ENCODE measurements around the gene MUSK. TPM values are rescaled to one million over a fixed set of nuclear protein-coding genes. Genes with fewer than 3 reads are reported as not detected.

The MUSK gene
- total RNA-seq (2014; rRNA removed; shearing (Covaris generic); ENCODE audit: low replicate concordance): not detected in 2 replicates

GRCh38 chr9:110668570-110669167, at the start of gene MUSK:
MUSK (plus strand) TSS chr9:110668791; CDS start chr9:110668905, 114 bp downstream.
- H4K20me1 ChIP-seq (ENCODE audit: insufficient read depth, low read depth, low read length): no peaks in the 10 kb centered on the region
- no peak within 1 kb of the TSS for H3K4me2 ChIP-seq (ENCODE audit: low read depth, low read length, poor library complexity, severe bottlenecking)
- H3K27me3 ChIP-seq (ENCODE audit: low read length): no peaks in the 10 kb centered on the region
- H2AFZ ChIP-seq (ENCODE audit: low read length): no peak within 1 kb of the TSS
- no peak for DNase-seq
- H3K4me3 ChIP-seq (ENCODE audit: low read length): no peak within 1 kb of the TSS
- H3K36me3 ChIP-seq (ENCODE audit: insufficient read depth, low read length): no peaks in the 10 kb centered on the region
- H3K79me2 ChIP-seq (ENCODE audit: low read length): no peaks in the 10 kb centered on the region
- H3K9me2 ChIP-seq (replicated peaks; ENCODE audit: insufficient read depth, low read length): no peaks in the 10 kb centered on the region
- no peaks in the 10 kb centered on the region for H3K9me3 ChIP-seq (ENCODE audit: low read length)
- no peaks in the 10 kb centered on the region for H3K4me1 ChIP-seq (ENCODE audit: low read length)
- no peak within 1 kb of the TSS for H3K27ac ChIP-seq (ENCODE audit: low read length)
- H3K9ac ChIP-seq (ENCODE audit: low read length): no peak within 1 kb of the TSS

- H3K4me3 ChIP-seq (ENCODE audit: low read length): no peak overlapping the region
- H3K9ac ChIP-seq (ENCODE audit: low read length): no peak overlapping the region
- H3K79me2 ChIP-seq (ENCODE audit: low read length): no peaks in the 10 kb centered on the region
- DNase-seq: no peak
- no peaks in the 10 kb centered on the region for H3K9me2 ChIP-seq (replicated peaks; ENCODE audit: insufficient read depth, low read length)
- no peaks in the 10 kb centered on the region for H3K36me3 ChIP-seq (ENCODE audit: insufficient read depth, low read length)
- H3K27ac ChIP-seq (ENCODE audit: low read length): no peak overlapping the region
- H4K20me1 ChIP-seq (ENCODE audit: insufficient read depth, low read depth, low read length): no peaks in the 10 kb centered on the region
- H3K9me3 ChIP-seq (ENCODE audit: low read length): no peaks in the 10 kb centered on the region
- no peaks in the 10 kb centered on the region for H3K4me1 ChIP-seq (ENCODE audit: low read length)
- H2AFZ ChIP-seq (ENCODE audit: low read length): no peak overlapping the region
- no peak overlapping the region for H3K4me2 ChIP-seq (ENCODE audit: low read depth, low read length, poor library complexity, severe bottlenecking)
- H3K27me3 ChIP-seq (ENCODE audit: low read length): no peaks in the 10 kb centered on the region
Measured at GRCh38 chr9:110619831-110620230, 48.8 kb upstream of the MUSK start.

- DNase-seq: no peak
- no peak overlapping the region for H3K4me2 ChIP-seq (ENCODE audit: low read depth, low read length, poor library complexity, severe bottlenecking)
- no peaks in the 10 kb centered on the region for H3K79me2 ChIP-seq (ENCODE audit: low read length)
- H3K27ac ChIP-seq (ENCODE audit: low read length): no peak overlapping the region
- no peaks in the 10 kb centered on the region for H3K4me1 ChIP-seq (ENCODE audit: low read length)
- no peaks in the 10 kb centered on the region for H4K20me1 ChIP-seq (ENCODE audit: insufficient read depth, low read depth, low read length)
- H3K27me3 ChIP-seq (ENCODE audit: low read length): no peaks in the 10 kb centered on the region
- no peak overlapping the region for H2AFZ ChIP-seq (ENCODE audit: low read length)
- H3K4me3 ChIP-seq (ENCODE audit: low read length): no peak overlapping the region
- H3K36me3 ChIP-seq (ENCODE audit: insufficient read depth, low read length): no peaks in the 10 kb centered on the region
- no peak overlapping the region for H3K9ac ChIP-seq (ENCODE audit: low read length)
- no peaks in the 10 kb centered on the region for H3K9me2 ChIP-seq (replicated peaks; ENCODE audit: insufficient read depth, low read length)
- H3K9me3 ChIP-seq (ENCODE audit: low read length): no peaks in the 10 kb centered on the region
Measured at GRCh38 chr9:110620726-110621125, 47.9 kb upstream of the MUSK start.

GRCh38 chr9:110622368-110622767, 46.2 kb upstream of the MUSK start:
- no peak overlapping the region for H3K4me3 ChIP-seq (ENCODE audit: low read length)
- no peak overlapping the region for H3K27ac ChIP-seq (ENCODE audit: low read length)
- H3K9me2 ChIP-seq (replicated peaks; ENCODE audit: insufficient read depth, low read length): no peaks in the 10 kb centered on the region
- no peaks in the 10 kb centered on the region for H3K36me3 ChIP-seq (ENCODE audit: insufficient read depth, low read length)
- H3K4me1 ChIP-seq (ENCODE audit: low read length): no peaks in the 10 kb centered on the region
- DNase-seq: no peak
- no peak overlapping the region for H2AFZ ChIP-seq (ENCODE audit: low read length)
- H3K9ac ChIP-seq (ENCODE audit: low read length): no peak overlapping the region
- H3K9me3 ChIP-seq (ENCODE audit: low read length): no peaks in the 10 kb centered on the region
- no peak overlapping the region for H3K4me2 ChIP-seq (ENCODE audit: low read depth, low read length, poor library complexity, severe bottlenecking)
- H3K27me3 ChIP-seq (ENCODE audit: low read length): no peaks in the 10 kb centered on the region
- H4K20me1 ChIP-seq (ENCODE audit: insufficient read depth, low read depth, low read length): no peaks in the 10 kb centered on the region
- no peaks in the 10 kb centered on the region for H3K79me2 ChIP-seq (ENCODE audit: low read length)

GRCh38 chr9:110623462-110624025, 45.0 kb upstream of the MUSK start:
- Histone ChIP-seq H3K9me3 (ENCODE audit: low read length) (no peaks in the 10 kb centered on the region), H3K79me2 (ENCODE audit: low read length) (no peaks in the 10 kb centered on the region), H4K20me1 (ENCODE audit: insufficient read depth, low read depth, low read length) (no peaks in the 10 kb centered on the region), H3K9me2 (replicated peaks; ENCODE audit: insufficient read depth, low read length) (no peaks in the 10 kb centered on the region), H3K9ac (ENCODE audit: low read length) (no peak overlapping the region), H3K4me3 (ENCODE audit: low read length) (no peak overlapping the region), H3K4me2 (ENCODE audit: low read depth, low read length, poor library complexity, severe bottlenecking) (no peak overlapping the region), H3K36me3 (ENCODE audit: insufficient read depth, low read length) (no peaks in the 10 kb centered on the region), H3K4me1 (ENCODE audit: low read length) (no peaks in the 10 kb centered on the region), H3K27ac (ENCODE audit: low read length) (no peak overlapping the region), H3K27me3 (ENCODE audit: low read length) (no peaks in the 10 kb centered on the region), H2AFZ (ENCODE audit: low read length) (no peak overlapping the region)
- peak; percentile 75 for DNase-seq

- Histone ChIP-seq H3K9ac (ENCODE audit: low read length) (no peak overlapping the region), H3K4me1 (ENCODE audit: low read length) (no peaks in the 10 kb centered on the region), H3K4me3 (ENCODE audit: low read length) (no peak overlapping the region), H4K20me1 (ENCODE audit: insufficient read depth, low read depth, low read length) (no peaks in the 10 kb centered on the region), H3K9me2 (replicated peaks; ENCODE audit: insufficient read depth, low read length) (no peaks in the 10 kb centered on the region), H3K79me2 (ENCODE audit: low read length) (no peaks in the 10 kb centered on the region), H2AFZ (ENCODE audit: low read length) (no peak overlapping the region), H3K27me3 (ENCODE audit: low read length) (no peaks in the 10 kb centered on the region), H3K36me3 (ENCODE audit: insufficient read depth, low read length) (no peaks in the 10 kb centered on the region), H3K9me3 (ENCODE audit: low read length) (no peaks in the 10 kb centered on the region), H3K27ac (ENCODE audit: low read length) (no peak overlapping the region), H3K4me2 (ENCODE audit: low read depth, low read length, poor library complexity, severe bottlenecking) (no peak overlapping the region)
- DNase-seq: no peak
Measured at GRCh38 chr9:110626101-110626829, 42.3 kb upstream of the MUSK start.

GRCh38 chr9:110635589-110635988, 33.0 kb upstream of the MUSK start:
- Histone ChIP-seq H2AFZ (ENCODE audit: low read length) (no peak overlapping the region), H3K36me3 (ENCODE audit: insufficient read depth, low read length) (no peaks in the 10 kb centered on the region), H3K79me2 (ENCODE audit: low read length) (no peaks in the 10 kb centered on the region), H3K4me3 (ENCODE audit: low read length) (no peak overlapping the region), H4K20me1 (ENCODE audit: insufficient read depth, low read depth, low read length) (no peaks in the 10 kb centered on the region), H3K9ac (ENCODE audit: low read length) (no peak overlapping the region), H3K9me2 (replicated peaks; ENCODE audit: insufficient read depth, low read length) (no peaks in the 10 kb centered on the region), H3K9me3 (ENCODE audit: low read length) (no peaks in the 10 kb centered on the region), H3K27me3 (ENCODE audit: low read length) (no peaks in the 10 kb centered on the region), H3K27ac (ENCODE audit: low read length) (no peak overlapping the region), H3K4me2 (ENCODE audit: low read depth, low read length, poor library complexity, severe bottlenecking) (no peak overlapping the region), H3K4me1 (ENCODE audit: low read length) (no peaks in the 10 kb centered on the region)
- DNase-seq: no peak

- DNase-seq: peak; percentile 59
- Histone ChIP-seq H3K9me2 (replicated peaks; ENCODE audit: insufficient read depth, low read length) (no peaks in the 10 kb centered on the region), H3K27me3 (ENCODE audit: low read length) (no peaks in the 10 kb centered on the region), H3K9ac (ENCODE audit: low read length) (no peak overlapping the region), H2AFZ (ENCODE audit: low read length) (no peak overlapping the region), H4K20me1 (ENCODE audit: insufficient read depth, low read depth, low read length) (no peaks in the 10 kb centered on the region), H3K36me3 (ENCODE audit: insufficient read depth, low read length) (no peaks in the 10 kb centered on the region), H3K27ac (ENCODE audit: low read length) (no peak overlapping the region), H3K4me1 (ENCODE audit: low read length) (no peaks in the 10 kb centered on the region), H3K4me2 (ENCODE audit: low read depth, low read length, poor library complexity, severe bottlenecking) (no peak overlapping the region), H3K79me2 (ENCODE audit: low read length) (no peaks in the 10 kb centered on the region), H3K4me3 (ENCODE audit: low read length) (no peak overlapping the region), H3K9me3 (ENCODE audit: low read length) (no peaks in the 10 kb centered on the region)
Measured at GRCh38 chr9:110638381-110638954, 30.1 kb upstream of the MUSK start.

All from Karpas-422 (cell line).